Thyroid gland (tissue), 4 donors: ENCODE results near the gene DMD. TPM values are rescaled to one million over a fixed set of nuclear protein-coding genes. Genes with fewer than 3 reads are reported as not detected.
"Not testable (repeated sequence)": the region's sequence is repeated elsewhere in the genome, so short reads cannot be mapped to it uniquely, and the experiment has no call there.

ENCODE experiments used
- DNase-seq, 2 donors: peaks; one replicate each; pipeline ENCODE4 v3.0.0-alpha.2; 2019
- H3K27ac ChIP-seq, 3 donors: fragments of 200-600 bp; sonication (generic); 1 replicate in 2 of 3; 2 replicates in 1 of 3; pipeline ENCODE4 v1.5.1; 2016 to 2019; ENCODE audit warnings: mild to moderate bottlenecking in 1 of 3, moderate library complexity in 1 of 3
- H3K27me3 ChIP-seq: fragments of 200-600 bp; sonication (generic); one replicate; pipeline ENCODE4 v1.5.1; 2019
- H3K36me3 ChIP-seq, 2 donors: fragments of 200-600 bp; sonication (generic); one replicate each; pipeline ENCODE4 v1.5.1; 2016 to 2019
- H3K4me1 ChIP-seq, 2 donors: fragments of 200-600 bp; sonication (generic); one replicate each; pipeline ENCODE4 v1.5.1; 2017 to 2019
- H3K4me3 ChIP-seq, 3 donors: fragments of 200-600 bp; sonication (generic); replicated peaks in 1 of 3; 1 replicate in 2 of 3; 2 replicates in 1 of 3; pipeline ENCODE4 v1.5.1; 2016; ENCODE audit warnings: mild to moderate bottlenecking in 1 of 3
- H3K9me3 ChIP-seq: fragments of 200-600 bp; sonication (generic); one replicate; pipeline ENCODE4 v1.5.1; 2017
- POLR2A ChIP-seq, 2 donors: fragments of 450-650 bp; IDR thresholded peaks; one replicate each; pipeline ENCODE4 v1.6.1; 2017; ENCODE audit warnings: antibody characterized with exemption in 2 of 2, mild to moderate bottlenecking in 2 of 2, moderate library complexity in 1 of 2
- WGBS, 2 donors: methylation state at CpG; one replicate each; pipeline ENCODE4 v1.1.5; 2017; 5-methylcytosine and 5-hydroxymethylcytosine counted together
- intact Hi-C: fragments of 100-400 bp; cut with DNase I; formaldehyde crosslinking; loops from one replicate; pipeline ENCODE4 v1.15.1; 2023
- total RNA-seq, 4 donors: library from RNA; depleted of rRNA; stranded (reverse); fragments of >200 nt; gene quantifications; one replicate each; pipeline ENCODE4 v1.2.3, GENCODE V29; 2016
- TF ChIP-seq, protein P1 (sequence below), 6 experiments: fragments of 200-600 bp in 3 of 6; fragments of 450-650 bp in 3 of 6; sonication (generic) in 3 of 6; IDR thresholded peaks; one replicate each; pipeline ENCODE4 v1.5.1; 2016 to 2019; ENCODE audit warnings: antibody characterized with exemption in 6 of 6, mild to moderate bottlenecking in 2 of 6, inconsistent platforms in 1 of 6, moderate library complexity in 1 of 6

DMD gene
- total RNA-seq, 4 donors from 2014 or later = 16.5 to 24.0 (median 21.7) TPM

DNA sequence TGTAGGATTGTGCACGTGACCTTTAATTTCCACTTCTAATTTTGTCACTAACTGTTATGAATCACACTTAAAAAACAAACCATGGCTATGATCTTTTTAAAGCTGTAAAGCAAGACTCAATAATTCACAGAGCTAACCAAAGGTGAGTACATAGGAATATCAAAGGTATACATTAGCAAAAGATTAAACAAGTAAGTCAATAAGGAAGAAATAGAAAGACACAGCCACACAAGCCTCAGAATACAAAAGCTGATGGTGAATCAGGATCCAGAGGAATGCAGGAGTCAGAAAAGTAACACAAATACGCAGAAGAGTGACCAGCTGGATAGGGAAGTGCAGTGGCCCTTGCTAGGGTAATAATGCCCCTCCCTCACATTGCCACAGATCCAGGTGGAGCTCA, 943.6 kb downstream of the DMD start:
- Histone ChIP-seq H3K27ac (no peak overlapping the region), H3K36me3 (no peaks in the 10 kb centered on the region), H3K9me3 (no peaks in the 10 kb centered on the region), H3K27me3 (no peaks in the 10 kb centered on the region), H3K4me3 (no peak overlapping the region), H3K4me1 (no peaks in the 10 kb centered on the region)
- intact Hi-C loops = no loop called here
- TF ChIP-seq, protein P1, sequence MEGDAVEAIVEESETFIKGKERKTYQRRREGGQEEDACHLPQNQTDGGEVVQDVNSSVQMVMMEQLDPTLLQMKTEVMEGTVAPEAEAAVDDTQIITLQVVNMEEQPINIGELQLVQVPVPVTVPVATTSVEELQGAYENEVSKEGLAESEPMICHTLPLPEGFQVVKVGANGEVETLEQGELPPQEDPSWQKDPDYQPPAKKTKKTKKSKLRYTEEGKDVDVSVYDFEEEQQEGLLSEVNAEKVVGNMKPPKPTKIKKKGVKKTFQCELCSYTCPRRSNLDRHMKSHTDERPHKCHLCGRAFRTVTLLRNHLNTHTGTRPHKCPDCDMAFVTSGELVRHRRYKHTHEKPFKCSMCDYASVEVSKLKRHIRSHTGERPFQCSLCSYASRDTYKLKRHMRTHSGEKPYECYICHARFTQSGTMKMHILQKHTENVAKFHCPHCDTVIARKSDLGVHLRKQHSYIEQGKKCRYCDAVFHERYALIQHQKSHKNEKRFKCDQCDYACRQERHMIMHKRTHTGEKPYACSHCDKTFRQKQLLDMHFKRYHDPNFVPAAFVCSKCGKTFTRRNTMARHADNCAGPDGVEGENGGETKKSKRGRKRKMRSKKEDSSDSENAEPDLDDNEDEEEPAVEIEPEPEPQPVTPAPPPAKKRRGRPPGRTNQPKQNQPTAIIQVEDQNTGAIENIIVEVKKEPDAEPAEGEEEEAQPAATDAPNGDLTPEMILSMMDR (IDR thresholded peaks at IDR 0.05) = no peak
- no peak for TF ChIP-seq POLR2A (IDR thresholded peaks at IDR 0.05)
- DNase-seq = no peak
- WGBS, 2 donors = 48 to 84% methylated on average over 2 of the region's 2 CpGs

DNA sequence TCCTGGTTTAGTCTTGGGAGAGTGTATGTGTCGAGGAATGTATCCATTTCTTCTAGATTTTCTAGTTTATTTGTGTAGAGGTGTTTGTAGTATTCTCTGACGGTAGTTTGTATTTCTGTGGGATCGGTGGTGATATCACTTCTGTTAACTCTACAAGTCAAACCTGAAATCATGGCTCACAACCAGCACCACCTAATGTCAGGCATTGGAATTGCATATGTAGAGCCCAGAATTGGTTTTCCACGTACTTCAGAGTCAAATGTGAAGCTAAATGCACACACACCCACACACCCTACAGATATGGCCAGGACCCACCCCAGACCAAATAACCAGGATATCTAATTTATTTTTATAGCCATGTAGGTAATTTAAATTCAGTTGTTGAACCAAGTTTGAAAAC, 964.7 kb downstream of the DMD start:
- DNase-seq, intact Hi-C loops: not testable (repeated sequence)
- 47 to 50% methylated on average over 4 of the region's 4 CpGs for WGBS, 2 donors

DNA sequence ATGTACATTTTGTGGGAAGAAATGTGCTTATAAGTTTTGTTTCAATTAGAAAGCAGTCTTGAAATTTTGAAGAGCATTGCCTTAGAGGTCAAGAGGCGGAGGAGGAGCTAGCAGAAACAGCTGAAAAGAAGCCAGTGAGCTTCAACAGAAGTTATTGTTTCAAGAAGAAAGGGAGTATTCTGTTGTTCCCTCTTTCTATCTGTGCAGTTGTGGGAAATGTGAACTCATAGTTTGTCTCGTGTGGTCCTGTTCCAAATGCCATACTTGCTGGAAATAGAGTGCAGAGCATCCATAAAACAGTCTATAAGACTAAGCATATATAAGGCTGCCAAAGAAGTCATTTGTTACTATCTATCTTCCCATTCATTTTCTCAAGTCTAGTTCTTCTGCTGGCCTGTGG, 1015.7 kb downstream of the DMD start:
- intact Hi-C loops = no loop called here
- Histone ChIP-seq H3K4me3 (no peak overlapping the region), H3K27me3 (no peaks in the 10 kb centered on the region), H3K27ac (no peak overlapping the region), H3K9me3 (no peaks in the 10 kb centered on the region), H3K4me1 (no peaks in the 10 kb centered on the region), H3K36me3 (no peaks in the 10 kb centered on the region)
- TF ChIP-seq, protein P1 (IDR thresholded peaks at IDR 0.05) = no peak
- TF ChIP-seq POLR2A (IDR thresholded peaks at IDR 0.05) = no peak
- WGBS, 2 donors = 47 to 54% methylated on average over 2 of the region's 2 CpGs
- no peak for DNase-seq

More for the DNA sequence above, 964.7 kb downstream of the DMD start:
- H3K27me3 ChIP-seq, H3K4me1 ChIP-seq, H3K27ac ChIP-seq, H3K36me3 ChIP-seq, H3K4me3 ChIP-seq, H3K9me3 ChIP-seq: not testable (repeated sequence)

DNA sequence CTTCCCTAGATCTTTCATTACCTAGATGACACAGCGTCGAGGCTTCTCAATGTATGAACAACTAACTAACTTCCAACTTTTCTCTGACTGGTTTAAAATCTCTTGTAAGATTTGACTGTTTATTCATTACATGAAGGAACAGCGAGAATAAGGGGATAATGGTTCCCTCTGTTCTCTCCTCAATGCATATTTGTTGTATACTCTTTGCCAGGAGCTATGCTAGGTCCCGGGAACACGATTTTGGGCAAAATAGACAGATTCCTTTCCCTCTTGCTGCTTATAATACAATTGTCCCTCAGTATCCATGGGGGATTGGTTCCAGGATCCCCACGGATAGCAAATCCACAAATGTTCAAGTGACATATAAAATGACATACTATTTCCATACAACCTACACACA, 1020.0 kb downstream of the DMD start:
- Histone ChIP-seq H3K9me3 (no peaks in the 10 kb centered on the region), H3K27me3 (no peaks in the 10 kb centered on the region), H3K4me3 (no peak overlapping the region), H3K36me3 (no peaks in the 10 kb centered on the region), H3K4me1 (no peaks in the 10 kb centered on the region), H3K27ac (no peak overlapping the region)
- TF ChIP-seq, protein P1 (IDR thresholded peaks at IDR 0.05) = no peak
- no peak for TF ChIP-seq POLR2A (IDR thresholded peaks at IDR 0.05)
- intact Hi-C loops = no loop called here
- no peak for DNase-seq
- 74 to 89% methylated on average over 6 of the region's 6 CpGs for WGBS, 2 donors

DNA sequence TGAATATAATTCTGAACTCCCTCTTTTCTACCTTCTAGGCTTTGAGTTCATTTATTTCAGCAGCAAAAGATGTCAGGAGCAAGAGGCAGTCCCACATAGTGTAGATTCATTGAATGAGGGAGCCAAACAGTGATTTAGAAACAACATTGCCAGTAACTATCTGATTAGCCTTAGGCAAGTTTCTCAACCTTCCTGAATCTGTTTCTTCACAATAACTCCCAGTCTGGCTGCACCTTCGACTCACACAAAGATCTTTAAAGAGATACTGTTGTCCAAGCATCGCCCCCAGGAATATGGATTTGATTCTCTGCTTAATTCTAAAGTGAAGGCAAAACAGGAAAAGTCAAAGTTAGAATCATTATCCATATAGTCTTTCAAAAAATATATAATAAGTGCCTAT, 1026.2 kb downstream of the DMD start:
- 51 to 64% methylated on average over 2 of the region's 2 CpGs for WGBS, 2 donors
- TF ChIP-seq, protein P1 (IDR thresholded peaks at IDR 0.05) = no peak
- TF ChIP-seq POLR2A (IDR thresholded peaks at IDR 0.05) = no peak
- intact Hi-C loops = no loop called here

DNA sequence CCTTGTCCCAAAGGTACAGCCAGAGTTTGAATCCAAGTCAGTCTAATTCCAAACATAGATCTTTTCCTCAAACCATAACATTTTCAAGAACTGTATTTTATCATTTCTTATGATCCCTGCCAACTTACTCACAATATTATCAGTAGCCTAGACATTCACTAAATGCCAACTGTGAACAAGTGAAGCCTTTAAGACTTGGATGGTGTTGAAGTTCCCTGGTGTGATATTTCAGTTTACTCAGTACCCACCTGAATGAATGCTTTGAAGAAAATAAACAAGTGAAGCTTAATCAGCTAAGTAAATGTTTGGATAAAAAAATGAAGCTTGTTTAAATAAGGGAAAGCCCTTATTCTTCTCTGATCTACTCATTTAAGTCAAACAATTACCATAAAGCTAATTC, 1028.3 kb downstream of the DMD start:
- Histone ChIP-seq H3K27ac (no peak overlapping the region), H3K4me3 (no peak overlapping the region), H3K36me3 (no peaks in the 10 kb centered on the region), H3K4me1 (no peaks in the 10 kb centered on the region), H3K27me3 (no peaks in the 10 kb centered on the region), H3K9me3 (no peaks in the 10 kb centered on the region)
- intact Hi-C loops = no loop called here
- DNase-seq = no peak
- TF ChIP-seq, protein P1 (IDR thresholded peaks at IDR 0.05) = no peak
- TF ChIP-seq POLR2A (IDR thresholded peaks at IDR 0.05) = no peak

More for the DNA sequence above, 1026.2 kb downstream of the DMD start:
- Histone ChIP-seq H3K4me1 (no peaks in the 10 kb centered on the region), H3K27me3 (no peaks in the 10 kb centered on the region), H3K27ac (no peak overlapping the region), H3K9me3 (no peaks in the 10 kb centered on the region), H3K4me3 (no peak overlapping the region), H3K36me3 (no peaks in the 10 kb centered on the region)
- DNase-seq = no peak
